Small intestine (tissue), 7 donors: ENCODE data around the gene C8G. TPM values are rescaled to one million over a fixed set of nuclear protein-coding genes. Genes with fewer than 3 reads are reported as not detected.

Source experiments
- DNase-seq, 2 donors: peaks; one replicate each; pipeline versions ENCODE4 v3.0.0 to v3.0.0-alpha.2; 2013
- FAIRE-seq: peaks from 2 replicates; lab custom pipeline; 2012; peaks lifted over from hg19 to GRCh38; lab: Jason Lieb, UNC
- H3K27ac ChIP-seq, 3 donors: one replicate each; pipeline ENCODE4 v1.5.1; 2013; ENCODE audit warnings: low read length in 2 of 3, mild to moderate bottlenecking in 2 of 3, control low read depth in 1 of 3, inconsistent platforms in 1 of 3, low read depth in 1 of 3, moderate library complexity in 1 of 3
- H3K27me3 ChIP-seq, 3 donors: one replicate each; pipeline ENCODE4 v1.6.1; 2013; ENCODE audit warnings: low read length in 3 of 3, inconsistent platforms in 1 of 3; ENCODE audit not compliant: control insufficient read depth in 3 of 3, insufficient read depth in 3 of 3
- H3K36me3 ChIP-seq, 3 donors: one replicate each; pipeline ENCODE4 v1.6.1; 2013; ENCODE audit warnings: low read length in 3 of 3, inconsistent platforms in 1 of 3, low read depth in 1 of 3, mild to moderate bottlenecking in 1 of 3, moderate library complexity in 1 of 3; ENCODE audit not compliant: control insufficient read depth in 3 of 3, insufficient read depth in 2 of 3
- H3K4me1 ChIP-seq, 3 donors: one replicate each; pipeline ENCODE4 v1.6.1; 2013; ENCODE audit warnings: low read length in 2 of 3, inconsistent platforms in 1 of 3, low read depth in 1 of 3, mild to moderate bottlenecking in 1 of 3, moderate library complexity in 1 of 3; ENCODE audit not compliant: control insufficient read depth in 3 of 3, insufficient read depth in 2 of 3
- H3K4me3 ChIP-seq, 3 donors: one replicate each; pipeline ENCODE4 v1.5.1; 2013; ENCODE audit warnings: low read length in 3 of 3, control low read depth in 1 of 3, inconsistent platforms in 1 of 3, low read depth in 1 of 3, mild to moderate bottlenecking in 1 of 3, moderate library complexity in 1 of 3
- H3K9me3 ChIP-seq, 2 donors: one replicate each; pipeline ENCODE4 v1.6.1; 2013; ENCODE audit warnings: low read depth in 1 of 2, low read length in 1 of 2; ENCODE audit not compliant: control insufficient read depth in 2 of 2, insufficient read depth in 1 of 2
- WGBS, 3 donors: extraction: QIAGEN DNeasy Blood & Tissue Kit; methylation state at CpG; one replicate each; pipeline ENCODE4 v1.1.7; 2013; 5-methylcytosine and 5-hydroxymethylcytosine counted together
- polyA plus RNA-seq, 4 donors: library from polyadenylated mRNA; stranded (reverse) in 3 of 4; unstranded in 1 of 4; fragments of 200-250 nt in 3 of 4; fragments of 120-200 nt in 1 of 4; gene quantifications; one replicate each; pipeline versions ENCODE4 v1.2.1 to v1.2.3, GENCODE V29; 2013
- donor health status: healthy with polysubstance abuse.
- donor health status: control.
- donor health status: control.
- donor health status: Bipolar disorder and iron deficiency.
- donor health status: healthy.

C8G gene
- polyA plus RNA-seq, 4 donors: 13.6 to 106 (median 61.3) TPM

- WGBS, 3 donors: 77 to 80% (median 79%) methylated on average over 12 to 14 of the region's 14 CpGs
- H3K36me3 ChIP-seq: peaks cover 0 to 53% (median 0%) of the 10 kb centered on the region in 3 donors
- peak in 1 of 2 donors; percentile 57 for DNase-seq
- H3K27me3 ChIP-seq: no peaks in the 10 kb centered on the region
- H3K4me3 ChIP-seq: peak within 1 kb of the TSS in 1 of 3 donors; percentile 90
- no peaks in the 10 kb centered on the region for H3K9me3 ChIP-seq
- peak within 1 kb of the TSS in 1 of 3 donors; percentile 98 for H3K27ac ChIP-seq
- FAIRE-seq: no peak
- peaks cover 0 to 43% (median 4%) of the 10 kb centered on the region in 3 donors for H3K4me1 ChIP-seq
Measured at GRCh38 chr9:136951541-136952320, 6.7 kb downstream of the C8G start, which contains the start of gene LCN12. Gene LCN12, plus strand, starts transcription at chr9:136952273. Its CDS starts 55 bp downstream, at chr9:136952328.

GRCh38 chr9:136952321-136952850, 7.3 kb downstream of the C8G start:
- Histone ChIP-seq H3K4me1 (peaks cover 0 to 43% (median 4%) of the 10 kb centered on the region in 3 donors), H3K27me3 (no peaks in the 10 kb centered on the region), H3K27ac (peak overlapping the region in 1 of 3 donors; percentile 98), H3K9me3 (no peaks in the 10 kb centered on the region), H3K4me3 (no peak overlapping the region), H3K36me3 (peaks cover 0 to 52% (median 0%) of the 10 kb centered on the region in 3 donors)
- 78 to 90% (median 83%) methylated on average over 14 to 15 of the region's 15 CpGs for WGBS, 3 donors
- DNase-seq (no peak), FAIRE-seq (no peak)

GRCh38 chr9:136952876-136953770, 8.1 kb downstream of the C8G start:
- H3K9me3 ChIP-seq: no peaks in the 10 kb centered on the region
- WGBS, 3 donors: 92 to 93% (median 92%) methylated on average over 40 to 44 of the region's 44 CpGs
- peaks cover 0 to 35% (median 4%) of the 10 kb centered on the region in 3 donors for H3K4me1 ChIP-seq
- no peak for FAIRE-seq
- H3K4me3 ChIP-seq: no peak overlapping the region
- H3K27me3 ChIP-seq: no peaks in the 10 kb centered on the region
- H3K36me3 ChIP-seq: peaks cover 0 to 50% (median 0%) of the 10 kb centered on the region in 3 donors
- no peak overlapping the region for H3K27ac ChIP-seq
- no peak for DNase-seq

- Histone ChIP-seq H3K4me1 (peaks cover 0 to 29% (median 4%) of the 10 kb centered on the region in 3 donors), H3K27ac (no peak overlapping the region), H3K27me3 (no peaks in the 10 kb centered on the region), H3K9me3 (no peaks in the 10 kb centered on the region), H3K36me3 (peaks cover 0 to 50% (median 0%) of the 10 kb centered on the region in 3 donors), H3K4me3 (no peak overlapping the region)
- FAIRE-seq: no peak
- no peak for DNase-seq
- 86 to 90% (median 88%) methylated on average over 18 to 19 of the region's 19 CpGs for WGBS, 3 donors
Measured at GRCh38 chr9:136953771-136954269, 8.8 kb downstream of the C8G start.

GRCh38 chr9:136954270-136955083, 9.4 kb downstream of the C8G start:
- no peak overlapping the region for H3K4me3 ChIP-seq
- 87 to 95% (median 90%) methylated on average over 20 to 25 of the region's 25 CpGs for WGBS, 3 donors
- H3K27me3 ChIP-seq: no peaks in the 10 kb centered on the region
- H3K27ac ChIP-seq: no peak overlapping the region
- DNase-seq (no peak), FAIRE-seq (no peak)
- no peaks in the 10 kb centered on the region for H3K9me3 ChIP-seq
- peaks cover 0 to 25% (median 0%) of the 10 kb centered on the region in 3 donors for H3K4me1 ChIP-seq
- H3K36me3 ChIP-seq: peaks cover 0 to 48% (median 0%) of the 10 kb centered on the region in 3 donors

GRCh38 chr9:136955202-136955942, 10.3 kb downstream of the C8G start:
- WGBS, 3 donors: 84 to 86% (median 85%) methylated on average over 14 of the region's 14 CpGs
- no peaks in the 10 kb centered on the region for H3K9me3 ChIP-seq
- H3K36me3 ChIP-seq: peaks cover 0 to 48% (median 0%) of the 10 kb centered on the region in 3 donors
- no peak overlapping the region for H3K4me3 ChIP-seq
- DNase-seq (no peak), FAIRE-seq (no peak)
- H3K27me3 ChIP-seq: no peaks in the 10 kb centered on the region
- peaks cover 0 to 22% (median 0%) of the 10 kb centered on the region in 3 donors for H3K4me1 ChIP-seq
- no peak overlapping the region for H3K27ac ChIP-seq

DNA sequence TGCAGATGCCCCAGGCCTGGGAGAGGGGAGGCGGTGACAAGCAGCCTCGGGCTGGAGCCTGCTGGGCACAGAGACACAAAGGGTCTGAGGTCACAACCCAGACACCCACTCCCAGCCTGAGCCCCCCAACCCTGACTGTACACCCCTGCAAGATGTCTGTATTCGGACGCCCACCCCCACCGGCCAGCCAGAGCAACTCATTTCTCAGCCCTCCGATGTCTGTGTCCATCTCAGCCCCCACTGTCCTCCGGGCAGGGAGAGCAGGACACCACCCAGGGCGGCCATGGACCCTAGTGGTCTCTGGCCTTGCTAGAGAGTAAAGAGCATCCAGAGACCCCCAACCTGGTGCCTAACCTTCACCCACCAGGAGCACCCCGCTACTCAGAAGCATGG, 10.9 kb downstream of the C8G start:
- Histone ChIP-seq H3K9me3 (no peaks in the 10 kb centered on the region), H3K4me1 (peaks cover 0 to 16% (median 0%) of the 10 kb centered on the region in 3 donors), H3K27me3 (no peaks in the 10 kb centered on the region), H3K4me3 (no peak overlapping the region), H3K27ac (no peak overlapping the region), H3K36me3 (peaks cover 0 to 47% (median 0%) of the 10 kb centered on the region in 3 donors)
- FAIRE-seq (no peak), DNase-seq (no peak)
- WGBS, 3 donors: 93 to 97% (median 93%) methylated on average over 8 to 9 of the region's 9 CpGs
